DND-41 (cell line): ENCODE results near the gene KCNJ15.

Experiments used
- ATAC-seq: fragments of 200-7000 bp; cut with Tn5 transposase; 3 replicates; pipeline ENCODE4 v1.9.1; 2021; ENCODE audit warnings: low read depth; ENCODE audit not compliant: insufficient read depth
- DNase-seq: peaks from one replicate; pipeline ENCODE4 v3.0.0-alpha.2; 2020
- H2AFZ ChIP-seq: 2 replicates; pipeline ENCODE4 v1.6.0; 2012; ENCODE audit warnings: low read depth, low read length
- H3K27ac ChIP-seq: 2 replicates; pipeline ENCODE4 v1.5.1; 2012; ENCODE audit warnings: low read length, inconsistent platforms
- H3K27me3 ChIP-seq: fragments of 200-600 bp; sonication (generic); 2 replicates; pipeline ENCODE4 v1.6.0; 2012; ENCODE audit warnings: low read length, mild to moderate bottlenecking, inconsistent platforms; ENCODE audit not compliant: insufficient read depth, poor library complexity
- H3K36me3 ChIP-seq: 2 replicates; pipeline ENCODE4 v1.5.1; 2012; ENCODE audit warnings: low read length, inconsistent platforms; ENCODE audit not compliant: insufficient read depth
- H3K4me1 ChIP-seq: 2 replicates; pipeline ENCODE4 v1.5.1; 2012; ENCODE audit warnings: mild to moderate bottlenecking, low read length; ENCODE audit not compliant: insufficient read depth
- H3K4me2 ChIP-seq: 2 replicates; pipeline ENCODE4 v1.6.0; 2012; ENCODE audit warnings: mild to moderate bottlenecking, moderate library complexity, low read length, inconsistent platforms; ENCODE audit not compliant: insufficient read depth
- H3K4me3 ChIP-seq, 2 experiments: fragments of 200-600 bp in 1 of 2; shearing (Covaris generic) in 1 of 2; 2 replicates each; pipeline ENCODE4 v1.5.1; 2012 to 2016; ENCODE audit warnings: inconsistent platforms in 2 of 2, low read length in 2 of 2, mild to moderate bottlenecking in 2 of 2, low read depth in 1 of 2, moderate library complexity in 1 of 2
- H3K79me2 ChIP-seq: 2 replicates; pipeline ENCODE4 v1.6.0; 2012; ENCODE audit warnings: low read length, inconsistent platforms; ENCODE audit not compliant: insufficient read depth
- H3K9ac ChIP-seq: 2 replicates; pipeline ENCODE4 v1.6.0; 2012; ENCODE audit warnings: low read depth, mild to moderate bottlenecking, inconsistent platforms, low read length, moderate library complexity
- H3K9me3 ChIP-seq: 2 replicates; pipeline ENCODE4 v1.5.1; 2012; ENCODE audit warnings: low read length, moderate library complexity, mild to moderate bottlenecking, inconsistent platforms; ENCODE audit not compliant: insufficient read depth, severe bottlenecking
- H4K20me1 ChIP-seq: 2 replicates; pipeline ENCODE4 v1.6.0; 2012; ENCODE audit warnings: low read length; ENCODE audit not compliant: insufficient read depth
- EZH2 ChIP-seq: IDR thresholded peaks from 3 replicates; pipeline ENCODE4 v1.6.1; 2012; ENCODE audit warnings: borderline replicate concordance, low read depth, mild to moderate bottlenecking, moderate library complexity, low read length, inconsistent platforms; ENCODE audit not compliant: severe bottlenecking
- TF ChIP-seq, protein P1 (sequence below): IDR thresholded peaks from 2 replicates; pipeline ENCODE4 v1.5.1; 2012; ENCODE audit warnings: borderline replicate concordance, low read length, moderate library complexity, mild to moderate bottlenecking; ENCODE audit not compliant: poor library complexity, severe bottlenecking; ENCODE audit errors: extremely low read depth

The KCNJ15 gene

GRCh38 chr21:38330666-38331065, 73.9 kb downstream of the KCNJ15 start:
- ATAC-seq, result no peak

GRCh38 chr21:38333301-38334272, 76.8 kb downstream of the KCNJ15 start:
- H4K20me1 ChIP-seq, result no peaks in the 10 kb centered on the region
- H3K27me3 ChIP-seq, result peaks cover 6% of the 10 kb centered on the region
- no peak overlapping the region for H3K4me2 ChIP-seq
- no peak overlapping the region for H3K4me3 ChIP-seq
- H3K9me3 ChIP-seq, result no peaks in the 10 kb centered on the region
- no peak overlapping the region for H3K9ac ChIP-seq
- ATAC-seq (no peak), DNase-seq (no peak)
- no peak overlapping the region for H2AFZ ChIP-seq
- no peak overlapping the region for H3K27ac ChIP-seq
- H3K79me2 ChIP-seq, result no peaks in the 10 kb centered on the region
- no peaks in the 10 kb centered on the region for H3K4me1 ChIP-seq
- TF ChIP-seq, protein P1, sequence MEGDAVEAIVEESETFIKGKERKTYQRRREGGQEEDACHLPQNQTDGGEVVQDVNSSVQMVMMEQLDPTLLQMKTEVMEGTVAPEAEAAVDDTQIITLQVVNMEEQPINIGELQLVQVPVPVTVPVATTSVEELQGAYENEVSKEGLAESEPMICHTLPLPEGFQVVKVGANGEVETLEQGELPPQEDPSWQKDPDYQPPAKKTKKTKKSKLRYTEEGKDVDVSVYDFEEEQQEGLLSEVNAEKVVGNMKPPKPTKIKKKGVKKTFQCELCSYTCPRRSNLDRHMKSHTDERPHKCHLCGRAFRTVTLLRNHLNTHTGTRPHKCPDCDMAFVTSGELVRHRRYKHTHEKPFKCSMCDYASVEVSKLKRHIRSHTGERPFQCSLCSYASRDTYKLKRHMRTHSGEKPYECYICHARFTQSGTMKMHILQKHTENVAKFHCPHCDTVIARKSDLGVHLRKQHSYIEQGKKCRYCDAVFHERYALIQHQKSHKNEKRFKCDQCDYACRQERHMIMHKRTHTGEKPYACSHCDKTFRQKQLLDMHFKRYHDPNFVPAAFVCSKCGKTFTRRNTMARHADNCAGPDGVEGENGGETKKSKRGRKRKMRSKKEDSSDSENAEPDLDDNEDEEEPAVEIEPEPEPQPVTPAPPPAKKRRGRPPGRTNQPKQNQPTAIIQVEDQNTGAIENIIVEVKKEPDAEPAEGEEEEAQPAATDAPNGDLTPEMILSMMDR, result no peak
- TF ChIP-seq EZH2, result no peak
- no peaks in the 10 kb centered on the region for H3K36me3 ChIP-seq

More at GRCh38 chr21:38330666-38331065, 73.9 kb downstream of the KCNJ15 start:
- H3K79me2 ChIP-seq, result no peaks in the 10 kb centered on the region
- no peak for DNase-seq
- no peak overlapping the region for H3K27ac ChIP-seq
- H3K4me2 ChIP-seq, result no peak overlapping the region
- no peaks in the 10 kb centered on the region for H3K4me1 ChIP-seq
- H2AFZ ChIP-seq, result no peak overlapping the region
- no peak overlapping the region for H3K9ac ChIP-seq
- no peak for TF ChIP-seq EZH2
- TF ChIP-seq, protein P1, result no peak
- peaks cover 6% of the 10 kb centered on the region for H3K27me3 ChIP-seq
- no peaks in the 10 kb centered on the region for H3K9me3 ChIP-seq
- no peak overlapping the region for H3K4me3 ChIP-seq
- no peaks in the 10 kb centered on the region for H3K36me3 ChIP-seq
- H4K20me1 ChIP-seq, result no peaks in the 10 kb centered on the region

GRCh38 chr21:38334866-38335265, 78.1 kb downstream of the KCNJ15 start:
- Histone ChIP-seq H2AFZ (no peak overlapping the region), H4K20me1 (no peaks in the 10 kb centered on the region), H3K9ac (no peak overlapping the region), H3K79me2 (no peaks in the 10 kb centered on the region), H3K9me3 (no peaks in the 10 kb centered on the region), H3K4me2 (no peak overlapping the region), H3K36me3 (no peaks in the 10 kb centered on the region), H3K4me3 (no peak overlapping the region), H3K4me1 (no peaks in the 10 kb centered on the region), H3K27ac (no peak overlapping the region), H3K27me3 (peaks cover 6% of the 10 kb centered on the region)
- TF ChIP-seq, protein P1, result no peak
- no peak for TF ChIP-seq EZH2
- ATAC-seq, result no peak
- DNase-seq, result no peak

GRCh38 chr21:38337793-38338192, 81.0 kb downstream of the KCNJ15 start:
- Histone ChIP-seq H4K20me1 (no peaks in the 10 kb centered on the region), H3K9me3 (no peaks in the 10 kb centered on the region), H3K4me1 (no peaks in the 10 kb centered on the region), H3K79me2 (no peaks in the 10 kb centered on the region), H3K27me3 (no peaks in the 10 kb centered on the region), H3K4me3 (no peak overlapping the region), H3K4me2 (no peak overlapping the region), H2AFZ (no peak overlapping the region), H3K36me3 (no peaks in the 10 kb centered on the region), H3K27ac (no peak overlapping the region), H3K9ac (no peak overlapping the region)
- no peak for TF ChIP-seq EZH2
- TF ChIP-seq, protein P1, result no peak
- ATAC-seq, result no peak
- DNase-seq, result no peak
